Astrocyte (in vitro differentiated cells and primary cell): ENCODE data around the gene NCOA7.

Source experiments
- EZH2 ChIP-seq: IDR thresholded peaks from 2 replicates; pipeline ENCODE4 v1.6.1; 2012; ENCODE audit warnings: mild to moderate bottlenecking, low read length, inconsistent platforms; ENCODE audit not compliant: insufficient read depth
- TF ChIP-seq, protein P1 (sequence below): IDR thresholded peaks from 2 replicates; pipeline ENCODE4 v1.5.1; 2011; ENCODE audit warnings: low read depth, mild to moderate bottlenecking, inconsistent platforms, low read length, moderate library complexity; ENCODE audit not compliant: insufficient read depth

DNA sequence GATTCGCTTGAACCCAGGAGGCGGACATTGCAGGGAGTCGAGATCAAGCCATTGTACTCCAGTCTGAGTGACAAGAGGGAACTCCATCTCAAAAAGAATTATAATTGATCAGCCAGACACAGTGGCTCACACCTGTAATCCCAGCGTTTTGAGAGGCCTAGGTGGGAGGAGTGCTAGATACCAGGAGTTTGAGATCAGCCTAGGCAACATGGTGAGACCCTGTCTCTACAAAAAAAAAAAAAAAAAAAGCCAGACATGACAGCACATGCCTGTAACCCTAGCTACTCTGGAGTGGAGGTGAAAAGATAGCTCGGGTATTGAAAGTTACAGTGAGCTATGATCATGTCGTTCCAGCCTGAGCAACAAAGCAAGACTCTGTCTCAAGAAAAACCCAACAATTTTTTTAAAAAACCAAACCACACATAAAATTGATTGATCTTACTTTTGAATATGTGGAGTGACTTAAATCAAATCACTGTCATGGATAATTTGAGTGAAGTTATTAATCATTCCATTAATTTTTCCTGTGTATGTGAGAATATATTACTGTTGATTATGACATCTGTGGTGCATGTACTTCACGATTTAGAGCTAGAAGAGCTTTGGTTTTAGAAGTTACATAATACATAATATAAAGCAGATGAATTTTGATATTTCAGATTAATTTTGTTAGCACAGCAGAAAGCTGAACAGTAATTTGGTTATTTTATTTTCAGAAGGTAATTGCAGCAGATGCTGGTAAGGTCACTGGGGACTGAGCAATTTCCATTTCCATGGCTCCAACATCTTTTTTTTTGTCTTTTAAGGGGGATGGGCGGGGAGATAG lies 34.4 kb downstream of the NCOA7 start:
- TF ChIP-seq, protein P1, sequence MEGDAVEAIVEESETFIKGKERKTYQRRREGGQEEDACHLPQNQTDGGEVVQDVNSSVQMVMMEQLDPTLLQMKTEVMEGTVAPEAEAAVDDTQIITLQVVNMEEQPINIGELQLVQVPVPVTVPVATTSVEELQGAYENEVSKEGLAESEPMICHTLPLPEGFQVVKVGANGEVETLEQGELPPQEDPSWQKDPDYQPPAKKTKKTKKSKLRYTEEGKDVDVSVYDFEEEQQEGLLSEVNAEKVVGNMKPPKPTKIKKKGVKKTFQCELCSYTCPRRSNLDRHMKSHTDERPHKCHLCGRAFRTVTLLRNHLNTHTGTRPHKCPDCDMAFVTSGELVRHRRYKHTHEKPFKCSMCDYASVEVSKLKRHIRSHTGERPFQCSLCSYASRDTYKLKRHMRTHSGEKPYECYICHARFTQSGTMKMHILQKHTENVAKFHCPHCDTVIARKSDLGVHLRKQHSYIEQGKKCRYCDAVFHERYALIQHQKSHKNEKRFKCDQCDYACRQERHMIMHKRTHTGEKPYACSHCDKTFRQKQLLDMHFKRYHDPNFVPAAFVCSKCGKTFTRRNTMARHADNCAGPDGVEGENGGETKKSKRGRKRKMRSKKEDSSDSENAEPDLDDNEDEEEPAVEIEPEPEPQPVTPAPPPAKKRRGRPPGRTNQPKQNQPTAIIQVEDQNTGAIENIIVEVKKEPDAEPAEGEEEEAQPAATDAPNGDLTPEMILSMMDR, result no peak
- no peak for TF ChIP-seq EZH2
